Type B pancreatic cell (in vitro differentiated cells): ENCODE data around the gene CYS1. TPM values are rescaled to one million over a fixed set of nuclear protein-coding genes. Genes with fewer than 3 reads are reported as not detected.

ENCODE experiments used
- DNase-seq: peaks from one replicate; pipeline ENCODE4 v3.0.0; 2021; ENCODE audit warnings: mixed read lengths; ENCODE audit not compliant: unreplicated experiment; ENCODE audit errors: extremely low spot score
- H3K27ac Mint-ChIP-seq: 2 replicates; pipeline ENCODE4 v1.8.0; 2021; ENCODE audit warnings: mild to moderate bottlenecking, mixed read lengths
- H3K27me3 Mint-ChIP-seq: 2 replicates; pipeline ENCODE4 v1.8.0; 2021; ENCODE audit warnings: mixed read lengths
- H3K36me3 Mint-ChIP-seq: 2 replicates; pipeline ENCODE4 v1.8.0; 2021; ENCODE audit warnings: mixed read lengths
- H3K4me1 Mint-ChIP-seq: one replicate; pipeline ENCODE4 v1.8.0; 2021; ENCODE audit warnings: mixed read lengths; ENCODE audit not compliant: unreplicated experiment
- H3K4me3 Mint-ChIP-seq: 2 replicates; pipeline ENCODE4 v1.8.0; 2021; ENCODE audit warnings: mild to moderate bottlenecking, mixed read lengths
- H3K9me3 Mint-ChIP-seq: 2 replicates; pipeline ENCODE4 v1.8.0; 2021; ENCODE audit warnings: mixed read lengths
- CTCF ChIP-seq: fragments of 200-600 bp; sonication (generic); conservative IDR thresholded peaks from 2 replicates; pipeline ENCODE4 v1.5.0; 2021; ENCODE audit warnings: antibody characterized with exemption, mild to moderate bottlenecking
- total RNA-seq: library from RNA; stranded (reverse); gene quantifications from 2 replicates; pipeline ENCODE4 v1.2.1, GENCODE V29; 2021; ENCODE audit warnings: low replicate concordance

The CYS1 gene
- total RNA-seq, 1 donor from 2014 or later = 0.94 TPM

DNA sequence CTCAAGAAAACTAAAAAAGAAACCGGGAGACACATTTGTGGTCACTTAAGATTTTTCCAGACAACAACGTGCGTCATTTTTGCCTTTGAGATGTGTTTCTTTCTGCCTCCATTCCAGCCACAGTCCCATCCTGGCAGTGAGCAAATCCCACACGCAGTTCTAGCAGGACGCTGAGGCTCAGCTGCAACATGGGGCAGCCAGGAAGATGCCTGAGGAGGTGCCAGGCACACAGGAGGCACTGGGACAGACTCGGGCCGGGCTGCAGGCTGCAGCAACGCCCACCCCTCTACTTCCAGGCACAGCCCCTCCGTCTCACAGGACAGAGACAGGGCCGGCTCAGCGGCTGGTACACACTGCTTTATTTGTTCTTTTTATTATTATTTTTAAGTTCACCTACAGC lies 23.8 kb downstream of the CYS1 start:
- Mint-ChIP-seq H3K36me3 (peaks cover 15% of the 10 kb centered on the region), H3K4me3 (no peak overlapping the region), H3K27ac (no peak overlapping the region), H3K9me3 (no peaks in the 10 kb centered on the region), H3K27me3 (no peaks in the 10 kb centered on the region), H3K4me1 (peaks cover 7% of the 10 kb centered on the region)
- DNase-seq = no peak
- no peak for TF ChIP-seq CTCF

- Mint-ChIP-seq H3K36me3 (peaks cover 15% of the 10 kb centered on the region), H3K4me1 (peaks cover 7% of the 10 kb centered on the region), H3K9me3 (no peaks in the 10 kb centered on the region), H3K27ac (no peak overlapping the region), H3K4me3 (no peak overlapping the region), H3K27me3 (no peaks in the 10 kb centered on the region)
- TF ChIP-seq CTCF = no peak
- DNase-seq = no peak
These were observed 25.2 kb downstream of the CYS1 start for GRCh38 chr2:10054976-10055375.

DNA sequence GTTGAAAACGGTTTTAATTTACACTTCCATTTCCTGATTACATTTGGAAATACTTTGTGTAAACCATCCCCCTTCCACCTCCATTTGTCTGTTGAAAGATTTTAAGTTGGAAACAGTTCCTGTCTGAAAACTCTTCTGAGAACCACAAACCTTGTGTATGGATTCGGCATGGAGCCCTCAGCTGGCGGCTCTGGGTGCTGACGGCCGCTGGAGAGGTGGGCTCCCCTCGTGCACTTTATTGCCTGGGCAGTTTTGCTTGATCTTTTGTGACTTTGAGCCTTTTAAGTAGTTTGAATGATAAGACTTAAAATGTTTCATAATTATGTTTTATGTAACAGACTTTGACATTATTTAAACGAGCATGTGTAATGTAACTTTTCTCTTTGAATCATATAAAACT lies 25.8 kb downstream of the CYS1 start:
- H3K27ac Mint-ChIP-seq = no peak overlapping the region
- peaks cover 18% of the 10 kb centered on the region for H3K36me3 Mint-ChIP-seq
- no peaks in the 10 kb centered on the region for H3K27me3 Mint-ChIP-seq
- peak; percentile 18 for TF ChIP-seq CTCF
- H3K4me1 Mint-ChIP-seq = peaks cover 7% of the 10 kb centered on the region
- H3K4me3 Mint-ChIP-seq = no peak overlapping the region
- no peaks in the 10 kb centered on the region for H3K9me3 Mint-ChIP-seq
- no peak for DNase-seq

GRCh38 chr2:10053351-10053750 lies 26.9 kb downstream of the CYS1 start:
- DNase-seq = no peak
- H3K4me1 Mint-ChIP-seq = peaks cover 12% of the 10 kb centered on the region
- no peaks in the 10 kb centered on the region for H3K27me3 Mint-ChIP-seq
- no peaks in the 10 kb centered on the region for H3K9me3 Mint-ChIP-seq
- no peak overlapping the region for H3K27ac Mint-ChIP-seq
- H3K36me3 Mint-ChIP-seq = peaks cover 19% of the 10 kb centered on the region
- TF ChIP-seq CTCF = no peak
- H3K4me3 Mint-ChIP-seq = no peak overlapping the region

GRCh38 chr2:10052216-10052615 lies 28.0 kb downstream of the CYS1 start:
- Mint-ChIP-seq H3K9me3 (no peaks in the 10 kb centered on the region), H3K4me1 (peaks cover 15% of the 10 kb centered on the region), H3K27me3 (no peaks in the 10 kb centered on the region), H3K27ac (no peak overlapping the region), H3K36me3 (peaks cover 19% of the 10 kb centered on the region), H3K4me3 (no peak overlapping the region)
- DNase-seq = no peak
- no peak for TF ChIP-seq CTCF
